ENCODE measurements around the gene BNC2.

Gene BNC2

DNA sequence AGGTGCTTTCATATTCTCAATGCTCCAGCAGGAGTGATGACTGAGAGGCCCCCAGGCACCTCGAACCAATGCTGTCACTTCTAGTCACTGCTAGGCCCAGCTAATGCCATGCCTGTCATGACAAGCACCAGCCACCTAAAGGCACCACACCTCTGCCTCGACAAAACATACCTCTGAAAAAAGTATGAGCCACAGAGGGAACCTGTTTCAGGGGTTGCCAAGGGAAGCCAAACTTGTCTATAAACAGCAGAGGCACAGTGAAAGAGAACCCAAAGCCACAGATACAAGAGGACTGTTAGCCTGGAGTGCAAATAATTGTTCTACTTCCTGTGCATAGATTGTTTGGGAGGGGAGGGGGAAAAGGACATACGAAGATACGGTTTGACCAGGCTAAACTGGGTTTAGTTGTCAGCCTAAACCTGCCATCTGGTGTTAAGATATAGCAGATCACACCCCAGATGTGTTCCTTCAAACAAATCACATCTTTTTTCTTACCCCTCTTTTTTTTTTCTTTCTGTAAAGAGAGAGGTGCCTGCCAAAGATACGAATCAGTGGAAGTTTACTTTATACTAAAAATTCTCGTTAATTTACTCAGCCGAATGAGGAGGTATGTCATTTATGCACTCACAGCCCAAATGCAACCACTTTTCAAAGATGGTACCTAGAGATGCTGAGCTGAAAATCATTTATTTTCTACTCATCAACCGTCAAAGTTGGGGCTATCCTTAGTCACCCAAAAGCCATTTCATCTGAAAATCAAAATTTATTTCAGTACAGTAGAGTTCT is 45.7 kb downstream of the BNC2 start (continued):
- no peak for TF ChIP-seq ZNF792 (tag by site-specific recombination; IDR thresholded peaks at IDR 0.05)
- TF ChIP-seq, protein P1, sequence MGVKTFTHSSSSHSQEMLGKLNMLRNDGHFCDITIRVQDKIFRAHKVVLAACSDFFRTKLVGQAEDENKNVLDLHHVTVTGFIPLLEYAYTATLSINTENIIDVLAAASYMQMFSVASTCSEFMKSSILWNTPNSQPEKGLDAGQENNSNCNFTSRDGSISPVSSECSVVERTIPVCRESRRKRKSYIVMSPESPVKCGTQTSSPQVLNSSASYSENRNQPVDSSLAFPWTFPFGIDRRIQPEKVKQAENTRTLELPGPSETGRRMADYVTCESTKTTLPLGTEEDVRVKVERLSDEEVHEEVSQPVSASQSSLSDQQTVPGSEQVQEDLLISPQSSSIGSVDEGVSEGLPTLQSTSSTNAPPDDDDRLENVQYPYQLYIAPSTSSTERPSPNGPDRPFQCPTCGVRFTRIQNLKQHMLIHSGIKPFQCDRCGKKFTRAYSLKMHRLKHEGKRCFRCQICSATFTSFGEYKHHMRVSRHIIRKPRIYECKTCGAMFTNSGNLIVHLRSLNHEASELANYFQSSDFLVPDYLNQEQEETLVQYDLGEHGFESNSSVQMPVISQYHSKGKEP (tag by site-specific recombination; IDR thresholded peaks at IDR 0.05): no peak
- no peak for TF ChIP-seq PRDM1 (tag by site-specific recombination; IDR thresholded peaks at IDR 0.05)
- TF ChIP-seq, protein P2, sequence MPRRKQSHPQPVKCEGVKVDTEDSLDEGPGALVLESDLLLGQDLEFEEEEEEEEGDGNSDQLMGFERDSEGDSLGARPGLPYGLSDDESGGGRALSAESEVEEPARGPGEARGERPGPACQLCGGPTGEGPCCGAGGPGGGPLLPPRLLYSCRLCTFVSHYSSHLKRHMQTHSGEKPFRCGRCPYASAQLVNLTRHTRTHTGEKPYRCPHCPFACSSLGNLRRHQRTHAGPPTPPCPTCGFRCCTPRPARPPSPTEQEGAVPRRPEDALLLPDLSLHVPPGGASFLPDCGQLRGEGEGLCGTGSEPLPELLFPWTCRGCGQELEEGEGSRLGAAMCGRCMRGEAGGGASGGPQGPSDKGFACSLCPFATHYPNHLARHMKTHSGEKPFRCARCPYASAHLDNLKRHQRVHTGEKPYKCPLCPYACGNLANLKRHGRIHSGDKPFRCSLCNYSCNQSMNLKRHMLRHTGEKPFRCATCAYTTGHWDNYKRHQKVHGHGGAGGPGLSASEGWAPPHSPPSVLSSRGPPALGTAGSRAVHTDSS (tag by site-specific recombination; IDR thresholded peaks at IDR 0.05): no peak
- peak; percentile 52; the same call in 1 of the 2 replicates for TF ChIP-seq ZNF335 (tag by site-specific recombination; conservative IDR thresholded peaks at IDR 0.05)
- TF ChIP-seq, protein P3, sequence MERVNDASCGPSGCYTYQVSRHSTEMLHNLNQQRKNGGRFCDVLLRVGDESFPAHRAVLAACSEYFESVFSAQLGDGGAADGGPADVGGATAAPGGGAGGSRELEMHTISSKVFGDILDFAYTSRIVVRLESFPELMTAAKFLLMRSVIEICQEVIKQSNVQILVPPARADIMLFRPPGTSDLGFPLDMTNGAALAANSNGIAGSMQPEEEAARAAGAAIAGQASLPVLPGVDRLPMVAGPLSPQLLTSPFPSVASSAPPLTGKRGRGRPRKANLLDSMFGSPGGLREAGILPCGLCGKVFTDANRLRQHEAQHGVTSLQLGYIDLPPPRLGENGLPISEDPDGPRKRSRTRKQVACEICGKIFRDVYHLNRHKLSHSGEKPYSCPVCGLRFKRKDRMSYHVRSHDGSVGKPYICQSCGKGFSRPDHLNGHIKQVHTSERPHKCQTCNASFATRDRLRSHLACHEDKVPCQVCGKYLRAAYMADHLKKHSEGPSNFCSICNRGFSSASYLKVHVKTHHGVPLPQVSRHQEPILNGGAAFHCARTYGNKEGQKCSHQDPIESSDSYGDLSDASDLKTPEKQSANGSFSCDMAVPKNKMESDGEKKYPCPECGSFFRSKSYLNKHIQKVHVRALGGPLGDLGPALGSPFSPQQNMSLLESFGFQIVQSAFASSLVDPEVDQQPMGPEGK (tag by site-specific recombination; IDR thresholded peaks at IDR 0.05): no peak
- TF ChIP-seq ZNF658 (tag by site-specific recombination; IDR thresholded peaks at IDR 0.05): no peak
- TF ChIP-seq ZNF654 (tag by site-specific recombination; IDR thresholded peaks at IDR 0.05; ENCODE audit: low read depth): peak; percentile 23; the same call in 1 of the 2 replicates

DNA sequence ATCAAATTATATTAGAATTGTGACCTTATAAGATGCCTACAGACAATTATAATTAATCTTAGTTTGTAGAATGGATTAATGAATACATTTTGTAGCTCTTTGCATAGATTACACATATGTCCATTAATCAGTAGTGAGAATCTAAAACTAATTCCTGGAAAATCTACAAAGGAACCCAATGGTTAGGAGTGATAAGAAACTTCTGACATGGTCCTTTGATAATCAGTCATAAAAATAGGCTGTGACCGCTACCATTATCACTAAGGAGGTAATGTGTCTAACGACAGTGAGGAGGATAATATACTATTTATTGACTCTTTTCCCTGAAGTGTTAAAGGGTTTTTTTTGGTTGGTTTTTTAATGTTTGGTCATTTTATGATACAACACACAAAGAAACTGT is 46.6 kb downstream of the BNC2 start:
- Histone ChIP-seq H3K36me3 (ENCODE audit: control insufficient read depth in 2 of 2, insufficient read depth in 1 of 2, low read length in 2 of 2) (no peaks in the 10 kb centered on the region), H3K27ac (ENCODE audit: extremely low read depth, low read depth, low read length) (no peak overlapping the region), H3K4me3 (ENCODE audit: low read depth, low read length) (no peak overlapping the region), H3K9me3 (ENCODE audit: control insufficient read depth, insufficient read depth, low read depth, low read length) (no peaks in the 10 kb centered on the region), H3K4me1 (ENCODE audit: control insufficient read depth, insufficient read depth, low read length) (peaks cover 4% of the 10 kb centered on the region; the same call in 1 of the 2 replicates)
- ChIA-PET CTCF (interaction anchor here (0.5 to 1.8 kb wide), 5 partner anchors 8 to 511 kb away, joined by 3 to 5 read pairs (median 4); no protein-coding TSS in a partner anchor), POLR2A (no interaction called here)
- TF ChIP-seq GLIS1 (tag by site-specific recombination; IDR thresholded peaks at IDR 0.05) (no peak), ZNF174 (tag by site-specific recombination; IDR thresholded peaks at IDR 0.05) (no peak), ZNF747 (tag by site-specific recombination; IDR thresholded peaks at IDR 0.05) (no peak), ZNF366 (tag by site-specific recombination; conservative IDR thresholded peaks at IDR 0.05) (no peak), ZNF23 (tag by site-specific recombination; IDR thresholded peaks at IDR 0.05; ENCODE audit: borderline replicate concordance) (no peak), ZNF830 (tag by site-specific recombination; IDR thresholded peaks at IDR 0.05; ENCODE audit: low read depth) (no peak), ZNF223 (tag by site-specific recombination; IDR thresholded peaks at IDR 0.05) (no peak), MZF1 (tag by site-specific recombination; IDR thresholded peaks at IDR 0.05; ENCODE audit: borderline replicate concordance) (no peak)

DNA sequence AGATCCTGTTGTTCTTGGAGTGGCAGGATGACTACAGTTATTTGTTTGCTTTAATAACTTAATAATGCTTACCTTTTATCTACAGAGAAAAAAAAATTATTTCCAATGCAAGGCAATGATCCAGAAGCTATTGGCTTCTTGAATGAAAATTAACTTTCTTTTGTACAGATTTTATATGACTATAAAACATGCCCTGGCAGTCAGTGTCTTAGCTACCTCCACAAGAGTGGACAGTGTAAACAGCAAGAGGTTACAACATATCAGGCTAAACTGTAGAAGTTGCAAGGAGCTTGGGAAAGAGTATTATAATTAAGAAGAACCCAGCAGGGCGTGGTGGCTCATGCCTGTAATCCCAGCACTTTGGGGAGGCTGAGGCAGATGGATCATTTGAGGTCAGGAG is 49.1 kb downstream of the BNC2 start:
- no peak overlapping the region for H3K4me3 ChIP-seq (ENCODE audit: low read depth, low read length)
- no peak for TF ChIP-seq BCL11A (tag by site-specific recombination; IDR thresholded peaks at IDR 0.05; ENCODE audit: low read depth)
- TF ChIP-seq, protein P4, sequence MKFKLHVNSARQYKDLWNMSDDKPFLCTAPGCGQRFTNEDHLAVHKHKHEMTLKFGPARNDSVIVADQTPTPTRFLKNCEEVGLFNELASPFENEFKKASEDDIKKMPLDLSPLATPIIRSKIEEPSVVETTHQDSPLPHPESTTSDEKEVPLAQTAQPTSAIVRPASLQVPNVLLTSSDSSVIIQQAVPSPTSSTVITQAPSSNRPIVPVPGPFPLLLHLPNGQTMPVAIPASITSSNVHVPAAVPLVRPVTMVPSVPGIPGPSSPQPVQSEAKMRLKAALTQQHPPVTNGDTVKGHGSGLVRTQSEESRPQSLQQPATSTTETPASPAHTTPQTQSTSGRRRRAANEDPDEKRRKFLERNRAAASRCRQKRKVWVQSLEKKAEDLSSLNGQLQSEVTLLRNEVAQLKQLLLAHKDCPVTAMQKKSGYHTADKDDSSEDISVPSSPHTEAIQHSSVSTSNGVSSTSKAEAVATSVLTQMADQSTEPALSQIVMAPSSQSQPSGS (tag by site-specific recombination; IDR thresholded peaks at IDR 0.05; ENCODE audit: low read depth): no peak
- TF ChIP-seq ZNF174 (tag by site-specific recombination; IDR thresholded peaks at IDR 0.05): no peak
- TF ChIP-seq ZNF211 (tag by site-specific recombination; IDR thresholded peaks at IDR 0.05; ENCODE audit: low read depth): no peak
- TF ChIP-seq ZXDB (tag by site-specific recombination; IDR thresholded peaks at IDR 0.05): no peak
- ChIA-PET CTCF (no interaction called here), POLR2A (no interaction called here)
- no peak overlapping the region for H3K27ac ChIP-seq (ENCODE audit: extremely low read depth, low read depth, low read length)
- peaks cover 2% of the 10 kb centered on the region; the same call in 1 of the 2 replicates for H3K4me1 ChIP-seq (ENCODE audit: control insufficient read depth, insufficient read depth, low read length)
- no peaks in the 10 kb centered on the region for H3K9me3 ChIP-seq (ENCODE audit: control insufficient read depth, insufficient read depth, low read depth, low read length)
- no peaks in the 10 kb centered on the region for H3K36me3 ChIP-seq (ENCODE audit: control insufficient read depth in 2 of 2, insufficient read depth in 1 of 2, low read length in 2 of 2)

All from HEK293 (cell line).